Progenitor cell of endocrine pancreas (in vitro differentiated cells): Measurements from ENCODE around the gene MAP3K14. TPM values are rescaled to one million over a fixed set of nuclear protein-coding genes. Genes with fewer than 3 reads are reported as not detected.

ENCODE experiments used
- DNase-seq: peaks from one replicate; pipeline ENCODE4 v3.0.0; 2021; ENCODE audit warnings: low spot score; ENCODE audit not compliant: unreplicated experiment
- H3K27ac Mint-ChIP-seq: 2 replicates; pipeline ENCODE4 v1.8.0; 2021; ENCODE audit warnings: mild to moderate bottlenecking, moderate library complexity, mixed read lengths
- H3K27me3 Mint-ChIP-seq: 2 replicates; pipeline ENCODE4 v1.8.0; 2021; ENCODE audit warnings: mixed read lengths
- H3K36me3 Mint-ChIP-seq: 2 replicates; pipeline ENCODE4 v1.8.0; 2022; ENCODE audit warnings: mixed read lengths; ENCODE audit not compliant: insufficient read depth
- H3K4me1 Mint-ChIP-seq: 2 replicates; pipeline ENCODE4 v1.8.0; 2021; ENCODE audit warnings: low read depth, mixed read lengths
- H3K4me3 Mint-ChIP-seq: 2 replicates; pipeline ENCODE4 v1.8.0; 2021; ENCODE audit warnings: low read depth, mild to moderate bottlenecking, moderate library complexity, mixed read lengths
- H3K9me3 Mint-ChIP-seq: 2 replicates; pipeline ENCODE4 v1.8.0; 2021; ENCODE audit warnings: low read depth, mixed read lengths
- total RNA-seq: library from RNA; stranded (reverse); gene quantifications from 2 replicates; pipeline ENCODE4 v1.2.1, GENCODE V29; 2021
- TF ChIP-seq, protein P1 (sequence below): fragments of 200-600 bp; sonication (generic); IDR thresholded peaks from one replicate; pipeline ENCODE4 v1.5.0; 2021; ENCODE audit warnings: antibody characterized with exemption, mild to moderate bottlenecking; ENCODE audit not compliant: unreplicated experiment

The MAP3K14 gene
- total RNA-seq, 1 donor from 2014 or later = 7.8 TPM

DNA sequence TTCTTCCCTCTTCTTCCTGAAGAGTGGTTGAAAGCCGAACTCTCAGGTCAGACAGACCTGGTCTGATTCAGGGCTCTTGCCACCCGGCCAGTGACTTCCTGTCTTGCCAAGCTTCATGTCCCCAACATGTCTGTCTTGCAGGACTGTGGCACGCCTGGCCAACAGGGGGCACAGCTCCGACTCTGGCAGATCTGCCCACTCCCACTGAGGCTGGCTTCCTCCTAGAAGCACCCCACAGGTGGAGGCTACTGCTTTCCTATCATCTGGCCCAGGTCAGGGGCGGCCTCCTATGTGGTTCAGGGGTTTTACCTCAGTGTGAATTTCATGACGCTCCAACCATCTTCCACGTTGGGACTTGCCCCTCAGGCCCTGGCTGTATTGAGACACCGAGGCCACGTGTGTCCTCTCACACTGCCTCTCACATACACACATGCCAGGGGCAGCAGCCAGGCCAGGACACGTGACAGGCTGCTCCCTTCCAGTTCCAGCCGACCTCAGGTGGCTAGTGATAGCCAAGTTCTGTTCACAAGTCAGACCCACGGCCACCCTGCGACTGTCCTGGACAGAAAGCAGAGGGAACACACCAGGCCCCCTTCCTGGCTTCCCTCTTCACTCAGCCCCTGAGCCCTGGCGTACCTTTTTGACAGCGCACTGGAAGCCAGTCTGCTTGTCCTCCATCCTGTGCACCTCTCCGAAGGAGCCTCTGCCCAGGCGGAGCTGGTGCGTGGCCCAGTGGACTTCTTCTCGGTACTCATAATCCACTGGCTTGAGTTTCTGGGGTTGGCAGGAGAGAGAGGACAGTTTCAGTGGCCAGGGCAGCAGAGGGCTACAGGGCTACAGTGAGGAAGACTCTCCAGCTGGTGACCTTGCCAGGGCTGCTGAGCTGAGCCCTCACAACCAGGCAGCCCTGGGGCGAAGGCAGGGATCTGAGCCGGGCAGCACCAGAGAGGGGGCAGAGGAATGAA lies 32.4 kb downstream of the MAP3K14 start:
- DNase-seq = no peak
- Mint-ChIP-seq H3K4me3 (no peak overlapping the region), H3K27ac (peak overlapping the region; percentile 65), H3K9me3 (no peaks in the 10 kb centered on the region), H3K4me1 (no peaks in the 10 kb centered on the region), H3K27me3 (no peaks in the 10 kb centered on the region), H3K36me3 (peaks cover 14% of the 10 kb centered on the region)
- TF ChIP-seq, protein P1, sequence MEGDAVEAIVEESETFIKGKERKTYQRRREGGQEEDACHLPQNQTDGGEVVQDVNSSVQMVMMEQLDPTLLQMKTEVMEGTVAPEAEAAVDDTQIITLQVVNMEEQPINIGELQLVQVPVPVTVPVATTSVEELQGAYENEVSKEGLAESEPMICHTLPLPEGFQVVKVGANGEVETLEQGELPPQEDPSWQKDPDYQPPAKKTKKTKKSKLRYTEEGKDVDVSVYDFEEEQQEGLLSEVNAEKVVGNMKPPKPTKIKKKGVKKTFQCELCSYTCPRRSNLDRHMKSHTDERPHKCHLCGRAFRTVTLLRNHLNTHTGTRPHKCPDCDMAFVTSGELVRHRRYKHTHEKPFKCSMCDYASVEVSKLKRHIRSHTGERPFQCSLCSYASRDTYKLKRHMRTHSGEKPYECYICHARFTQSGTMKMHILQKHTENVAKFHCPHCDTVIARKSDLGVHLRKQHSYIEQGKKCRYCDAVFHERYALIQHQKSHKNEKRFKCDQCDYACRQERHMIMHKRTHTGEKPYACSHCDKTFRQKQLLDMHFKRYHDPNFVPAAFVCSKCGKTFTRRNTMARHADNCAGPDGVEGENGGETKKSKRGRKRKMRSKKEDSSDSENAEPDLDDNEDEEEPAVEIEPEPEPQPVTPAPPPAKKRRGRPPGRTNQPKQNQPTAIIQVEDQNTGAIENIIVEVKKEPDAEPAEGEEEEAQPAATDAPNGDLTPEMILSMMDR = peak; percentile 19

DNA sequence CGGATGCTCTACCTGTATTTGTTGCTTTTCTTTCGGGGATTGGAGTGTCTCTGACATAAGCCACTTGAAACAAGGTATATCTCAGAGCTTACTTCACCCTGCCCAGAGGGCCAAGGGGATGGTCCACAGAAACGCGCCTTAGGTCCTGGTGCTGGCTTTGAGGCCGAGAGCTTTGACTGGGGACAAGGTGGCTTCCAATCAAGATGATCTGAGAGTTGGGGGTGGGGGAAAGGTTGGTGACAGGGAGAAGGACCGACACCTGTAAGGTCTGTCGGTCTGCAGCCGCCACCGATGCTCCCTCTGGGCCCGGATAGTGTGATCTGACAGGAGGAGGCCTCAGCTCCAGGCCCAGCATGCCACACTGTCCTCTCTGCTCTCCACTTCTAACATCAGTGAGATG lies 33.1 kb downstream of the MAP3K14 start:
- H3K27ac Mint-ChIP-seq = no peak overlapping the region
- TF ChIP-seq, protein P1 = no peak

GRCh38 chr17:45282683-45283644 lies 33.9 kb downstream of the MAP3K14 start:
- peak overlapping the region; percentile 56 for H3K27ac Mint-ChIP-seq
- H3K4me1 Mint-ChIP-seq = no peaks in the 10 kb centered on the region
- no peak for DNase-seq
- peaks cover 14% of the 10 kb centered on the region for H3K36me3 Mint-ChIP-seq
- H3K27me3 Mint-ChIP-seq = no peaks in the 10 kb centered on the region
- H3K4me3 Mint-ChIP-seq = no peak overlapping the region
- TF ChIP-seq, protein P1 = no peak
- no peaks in the 10 kb centered on the region for H3K9me3 Mint-ChIP-seq

More for the DNA sequence above, 33.1 kb downstream of the MAP3K14 start:
- Mint-ChIP-seq H3K9me3 (no peaks in the 10 kb centered on the region), H3K36me3 (peaks cover 14% of the 10 kb centered on the region), H3K4me1 (no peaks in the 10 kb centered on the region), H3K27me3 (no peaks in the 10 kb centered on the region), H3K4me3 (no peak overlapping the region)
- no peak for DNase-seq

- peaks cover 4% of the 10 kb centered on the region for H3K4me1 Mint-ChIP-seq
- H3K27me3 Mint-ChIP-seq = no peaks in the 10 kb centered on the region
- H3K4me3 Mint-ChIP-seq = no peak overlapping the region
- H3K36me3 Mint-ChIP-seq = peaks cover 7% of the 10 kb centered on the region
- no peak overlapping the region for H3K27ac Mint-ChIP-seq
- TF ChIP-seq, protein P1 = no peak
- DNase-seq = no peak
- H3K9me3 Mint-ChIP-seq = no peaks in the 10 kb centered on the region
Observed at GRCh38 chr17:45279898-45280297, 36.9 kb downstream of the MAP3K14 start.

DNA sequence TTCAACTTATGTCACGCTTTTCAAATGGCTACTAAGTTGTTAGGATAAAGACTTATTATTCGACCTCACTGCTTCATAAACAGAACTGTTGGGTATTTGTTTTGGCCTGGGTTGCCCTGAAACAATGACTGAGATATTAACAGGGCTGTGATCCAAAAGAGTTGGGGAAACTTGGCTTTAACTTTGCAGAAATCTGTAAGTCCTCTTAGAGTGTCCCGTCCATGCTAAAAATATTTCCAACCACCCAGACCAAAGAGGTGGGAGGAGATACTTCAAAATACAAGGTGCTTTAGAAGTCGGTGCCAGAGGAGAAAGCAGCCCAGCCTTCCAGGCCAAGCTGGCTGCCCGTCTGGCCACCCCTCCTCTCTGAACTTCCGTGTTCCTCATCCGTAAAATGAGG lies 38.8 kb downstream of the MAP3K14 start:
- Mint-ChIP-seq H3K36me3 (peaks cover 5% of the 10 kb centered on the region), H3K9me3 (no peaks in the 10 kb centered on the region), H3K4me3 (no peak overlapping the region), H3K27ac (no peak overlapping the region), H3K27me3 (no peaks in the 10 kb centered on the region), H3K4me1 (peaks cover 4% of the 10 kb centered on the region)
- no peak for DNase-seq
- TF ChIP-seq, protein P1 = no peak
